Kidney (tissue), 11 donors: ENCODE results near the gene FLG. TPM values are rescaled to one million over a fixed set of nuclear protein-coding genes. Genes with fewer than 3 reads are reported as not detected.
"Not testable (repeated sequence)": the region's sequence is repeated elsewhere in the genome, so short reads cannot be mapped to it uniquely, and the experiment has no call there.

ENCODE experiments used
- DNase-seq, 5 donors: peaks; one replicate each; pipeline ENCODE4 v3.0.0-alpha.2; 2013 to 2020
- FAIRE-seq: peaks from 2 replicates; lab custom pipeline; 2012; peaks lifted over from hg19 to GRCh38; lab: Jason Lieb, UNC
- H3K27ac ChIP-seq, 2 donors: one replicate each; pipeline ENCODE4 v1.7.0; 2013; ENCODE audit warnings: low read depth in 2 of 2, low read length in 2 of 2, inconsistent platforms in 1 of 2
- H3K27me3 ChIP-seq: one replicate; pipeline ENCODE4 v1.7.1; 2013; ENCODE audit warnings: low read length, inconsistent platforms; ENCODE audit not compliant: control insufficient read depth, insufficient read depth
- H3K36me3 ChIP-seq, 3 donors: one replicate each; pipeline versions ENCODE4 v1.7.0 to v1.7.1; 2013; ENCODE audit warnings: low read length in 3 of 3, control low read depth in 1 of 3, inconsistent platforms in 1 of 3; ENCODE audit not compliant: insufficient read depth in 3 of 3, control insufficient read depth in 2 of 3
- H3K4me1 ChIP-seq, 3 donors: one replicate each; pipeline versions ENCODE4 v1.7.0 to v1.7.1; 2013; ENCODE audit warnings: low read length in 3 of 3, inconsistent platforms in 1 of 3, low read depth in 1 of 3; ENCODE audit not compliant: control insufficient read depth in 2 of 3, insufficient read depth in 2 of 3
- H3K4me3 ChIP-seq, 3 donors: one replicate each; pipeline versions ENCODE4 v1.7.0 to v1.8.1; 2013; ENCODE audit warnings: low read length in 3 of 3, control low read depth in 1 of 3, inconsistent platforms in 1 of 3
- H3K9ac ChIP-seq, 3 donors: one replicate each; pipeline versions ENCODE4 v1.7.0 to v1.7.1; 2013; ENCODE audit warnings: low read length in 3 of 3, control low read depth in 1 of 3, inconsistent platforms in 1 of 3
- H3K9me3 ChIP-seq, 3 donors: one replicate each; pipeline versions ENCODE4 v1.7.0 to v1.7.1; 2013; ENCODE audit warnings: low read length in 3 of 3, control low read depth in 1 of 3, inconsistent platforms in 1 of 3; ENCODE audit not compliant: control insufficient read depth in 2 of 3, insufficient read depth in 1 of 3
- intact Hi-C: fragments of 100-400 bp; cut with DNase I; formaldehyde crosslinking; loops from one replicate; pipeline ENCODE4 v1.11.1; 2022
- polyA plus RNA-seq: library from polyadenylated mRNA; stranded (reverse); fragments of 350-450 nt; fragmentation: Illumina TruSeq; extraction: RNeasy Lipid Tissue Mini Kit (QIAGEN cat#74804); gene quantifications from one replicate; pipeline ENCODE4 v1.2.3, GENCODE V29; 2014; ENCODE audit warnings: low read depth, low replicate concordance; ENCODE audit not compliant: insufficient read depth
- total RNA-seq: library from RNA; stranded (reverse); fragmentation: NEBNext Ultra II Directional; extraction: Animal tissue kit (Norgen Biotek cat#: 25700); gene quantifications from one replicate; pipeline ENCODE4 v1.2.1, GENCODE V29; 2021
- donor health status: control.
- donor health status: control.
- donor health status: DM: yes; HTN: yes; CAD: no.
- donor health status: Normal renal cell carcinoma (clear cell type).

The FLG gene
- total and polyA plus RNA-seq, 2 donors from 2014 or later, result not detected

DNA sequence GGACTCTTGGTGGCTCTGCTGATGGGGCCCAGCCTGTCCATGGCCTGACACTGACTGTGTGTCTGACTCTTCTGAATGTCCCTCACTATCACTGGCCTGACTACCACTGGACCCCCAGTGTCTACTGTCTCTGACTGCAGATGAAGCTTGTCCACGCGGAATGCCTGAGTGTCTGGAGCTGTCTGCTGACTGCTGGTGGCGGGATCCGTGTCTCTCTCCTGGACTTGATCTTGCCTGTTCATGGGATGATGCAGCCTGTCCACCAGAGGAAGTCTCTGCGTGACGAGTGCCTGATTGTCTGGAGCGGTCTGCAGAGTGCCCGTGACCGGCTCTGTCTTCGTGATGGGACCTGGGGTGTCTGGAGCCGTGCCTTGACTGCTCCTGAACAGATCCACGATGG, 20.3 kb downstream of the FLG start:
- H3K4me1 ChIP-seq, H3K27me3 ChIP-seq, H3K9me3 ChIP-seq, FAIRE-seq, H3K36me3 ChIP-seq, intact Hi-C loops, H3K9ac ChIP-seq, H3K4me3 ChIP-seq, H3K27ac ChIP-seq: not testable (repeated sequence)
- DNase-seq, result peak in 1 of 5 donors; percentile 39

DNA sequence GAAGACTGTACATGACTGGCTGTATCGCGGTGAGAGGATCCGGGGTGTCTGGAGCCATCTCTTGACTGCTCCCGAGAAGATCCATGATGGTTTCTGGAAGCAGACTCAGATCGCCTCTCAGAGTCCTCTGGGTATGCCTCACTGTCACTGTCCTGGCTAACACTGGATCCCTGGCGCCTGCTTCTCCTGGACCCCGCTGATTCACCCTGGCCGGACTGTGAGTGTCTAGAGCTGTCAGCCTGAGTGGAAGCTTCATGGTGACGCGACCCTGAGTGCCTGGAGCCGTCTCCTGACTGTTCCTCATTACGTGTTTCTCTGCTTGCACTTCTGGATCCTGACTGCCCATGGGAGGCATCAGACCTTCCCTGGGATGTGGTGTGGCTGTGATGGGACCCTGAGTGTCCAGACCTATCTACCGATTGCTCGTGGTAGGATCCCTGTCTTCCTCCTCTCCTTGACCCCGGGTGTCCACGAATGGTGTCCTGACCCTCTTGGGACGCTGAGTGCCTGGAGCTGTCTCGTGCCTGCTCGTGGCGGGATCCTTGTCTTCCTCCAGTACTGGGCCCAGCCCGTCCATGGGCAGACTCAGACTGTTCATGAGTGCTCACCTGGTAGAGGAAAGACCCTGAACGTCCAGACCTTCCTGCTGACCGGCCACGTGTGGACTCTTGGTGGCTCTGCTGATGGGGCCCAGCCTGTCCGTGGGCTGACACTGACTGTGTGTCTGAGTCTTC, 21.7 kb downstream of the FLG start:
- H3K4me3 ChIP-seq, FAIRE-seq, H3K27ac ChIP-seq, H3K9me3 ChIP-seq, H3K9ac ChIP-seq, H3K36me3 ChIP-seq, H3K27me3 ChIP-seq, H3K4me1 ChIP-seq, intact Hi-C loops: not testable (repeated sequence)
- peak in 1 of 5 donors; percentile 43 for DNase-seq

DNA sequence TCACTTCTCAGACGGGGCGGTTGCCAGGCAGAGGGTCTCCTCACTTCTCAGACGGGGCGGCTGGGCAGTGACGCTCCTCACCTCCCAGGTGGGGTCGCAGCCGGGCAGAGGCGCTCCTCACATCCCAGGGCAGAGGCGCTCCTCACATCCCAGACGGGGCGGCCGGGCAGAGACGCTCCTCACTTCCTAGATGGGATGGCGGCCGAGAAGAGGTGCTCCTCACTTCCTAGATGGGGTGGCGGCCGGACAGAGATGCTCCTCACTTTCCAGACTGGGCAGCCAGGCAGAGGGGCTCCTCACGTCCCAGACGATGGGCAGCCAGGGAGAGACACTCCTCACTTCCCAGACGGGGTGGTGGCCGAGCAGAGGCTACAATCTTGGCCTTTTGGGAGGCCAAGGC, 68.6 kb downstream of the FLG start:
- not testable (repeated sequence) for FAIRE-seq, DNase-seq

More for the DNA sequence above, 68.6 kb downstream of the FLG start:
- H3K27me3 ChIP-seq, H3K4me3 ChIP-seq, intact Hi-C loops, H3K9me3 ChIP-seq, H3K9ac ChIP-seq, H3K4me1 ChIP-seq, H3K27ac ChIP-seq, H3K36me3 ChIP-seq: not testable (repeated sequence)

Other genes starting within 250 kb of the FLG start
- not detected for gene TCHHL1, start 236.2 kb downstream of the FLG start, total RNA-seq
- not detected for gene TCHHL1, start 236.2 kb downstream of the FLG start, polyA plus RNA-seq
- 0.13 TPM for gene TCHH, start 209.8 kb downstream of the FLG start, total RNA-seq
- not detected for gene TCHH, start 209.8 kb downstream of the FLG start, polyA plus RNA-seq
- gene RPTN, start 166.0 kb downstream of the FLG start, total RNA-seq, result not detected
- not detected for gene RPTN, start 166.0 kb downstream of the FLG start, polyA plus RNA-seq
- gene HRNR, start 101.0 kb downstream of the FLG start, total RNA-seq, result not detected
- not detected for gene HRNR, start 101.0 kb downstream of the FLG start, polyA plus RNA-seq
- gene FLG2, start 34.8 kb upstream of the FLG start, total RNA-seq, result not detected
- gene FLG2, start 34.8 kb upstream of the FLG start, polyA plus RNA-seq, result not detected
- not detected for gene CRNN, start 89.0 kb upstream of the FLG start, total RNA-seq
- gene CRNN, start 89.0 kb upstream of the FLG start, polyA plus RNA-seq, result not detected
- gene LCE5A, start 185.6 kb upstream of the FLG start, total RNA-seq, result not detected
- not detected for gene LCE5A, start 185.6 kb upstream of the FLG start, polyA plus RNA-seq
- not detected for gene CRCT1, start 189.2 kb upstream of the FLG start, total RNA-seq
- gene CRCT1, start 189.2 kb upstream of the FLG start, polyA plus RNA-seq, result not detected
- not detected for gene LCE3E, start 241.5 kb upstream of the FLG start, total RNA-seq
- gene LCE3E, start 241.5 kb upstream of the FLG start, polyA plus RNA-seq, result not detected